MM.1S (cell line): Measurements from ENCODE around the gene ITGB3.

Source experiments
- EZH2 ChIP-seq: fragments of 300-600 bp; sonication (generic); optimal IDR thresholded peaks from 2 replicates; pipeline ENCODE3; 2017; ENCODE audit warnings: low read depth, mild to moderate bottlenecking, antibody characterized with exemption, low read length, mixed read lengths
- EZH2phosphoT487 ChIP-seq: fragments of 300-600 bp; sonication (generic); IDR thresholded peaks from 2 replicates; pipeline ENCODE4 v1.6.1; 2018; ENCODE audit warnings: antibody characterized with exemption, low read length
- TF ChIP-seq, protein P1 (sequence below): fragments of 300-600 bp; sonication (generic); IDR thresholded peaks from 2 replicates; pipeline ENCODE4 v1.5.1; 2016; ENCODE audit warnings: antibody characterized with exemption, low read length, mixed read lengths

DNA sequence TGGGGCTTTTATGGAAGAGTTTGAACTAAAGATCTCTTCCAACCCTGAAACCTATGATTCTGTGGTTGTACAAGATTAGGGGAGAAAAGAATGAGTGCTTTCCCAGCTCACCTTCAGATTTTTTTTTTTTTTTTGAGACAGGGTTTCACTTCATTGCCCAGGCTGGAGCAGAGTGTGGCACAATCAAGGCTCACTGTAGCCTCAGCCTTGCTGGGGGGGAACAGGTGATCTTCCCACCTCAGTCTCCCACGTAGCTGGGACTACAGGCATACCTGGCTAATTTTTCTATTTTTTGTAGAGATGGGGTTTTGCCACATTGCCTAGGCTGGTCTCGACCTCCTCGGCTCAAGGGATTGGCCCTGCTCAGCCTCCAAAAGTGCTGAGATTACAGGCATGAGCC lies 21.8 kb upstream of the ITGB3 start:
- TF ChIP-seq, protein P1, sequence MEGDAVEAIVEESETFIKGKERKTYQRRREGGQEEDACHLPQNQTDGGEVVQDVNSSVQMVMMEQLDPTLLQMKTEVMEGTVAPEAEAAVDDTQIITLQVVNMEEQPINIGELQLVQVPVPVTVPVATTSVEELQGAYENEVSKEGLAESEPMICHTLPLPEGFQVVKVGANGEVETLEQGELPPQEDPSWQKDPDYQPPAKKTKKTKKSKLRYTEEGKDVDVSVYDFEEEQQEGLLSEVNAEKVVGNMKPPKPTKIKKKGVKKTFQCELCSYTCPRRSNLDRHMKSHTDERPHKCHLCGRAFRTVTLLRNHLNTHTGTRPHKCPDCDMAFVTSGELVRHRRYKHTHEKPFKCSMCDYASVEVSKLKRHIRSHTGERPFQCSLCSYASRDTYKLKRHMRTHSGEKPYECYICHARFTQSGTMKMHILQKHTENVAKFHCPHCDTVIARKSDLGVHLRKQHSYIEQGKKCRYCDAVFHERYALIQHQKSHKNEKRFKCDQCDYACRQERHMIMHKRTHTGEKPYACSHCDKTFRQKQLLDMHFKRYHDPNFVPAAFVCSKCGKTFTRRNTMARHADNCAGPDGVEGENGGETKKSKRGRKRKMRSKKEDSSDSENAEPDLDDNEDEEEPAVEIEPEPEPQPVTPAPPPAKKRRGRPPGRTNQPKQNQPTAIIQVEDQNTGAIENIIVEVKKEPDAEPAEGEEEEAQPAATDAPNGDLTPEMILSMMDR, result no peak
- TF ChIP-seq EZH2phosphoT487 (no peak), EZH2 (no peak)
